M059J (cell line): ENCODE data around the gene KCND3. TPM values are rescaled to one million over a fixed set of nuclear protein-coding genes. Genes with fewer than 3 reads are reported as not detected.

Experiments used
- DNase-seq: peaks from one replicate; pipeline ENCODE4 v3.0.0-alpha.2; 2012; ENCODE audit warnings: low read depth
- total RNA-seq: library from RNA; depleted of rRNA; stranded (reverse); fragments of >200 nt; shearing (Covaris generic); gene quantifications from 2 replicates; pipeline ENCODE4 v1.2.3, GENCODE V29; 2014

Gene KCND3
- total RNA-seq, 1 experiment from 2014 or later: not detected

DNA sequence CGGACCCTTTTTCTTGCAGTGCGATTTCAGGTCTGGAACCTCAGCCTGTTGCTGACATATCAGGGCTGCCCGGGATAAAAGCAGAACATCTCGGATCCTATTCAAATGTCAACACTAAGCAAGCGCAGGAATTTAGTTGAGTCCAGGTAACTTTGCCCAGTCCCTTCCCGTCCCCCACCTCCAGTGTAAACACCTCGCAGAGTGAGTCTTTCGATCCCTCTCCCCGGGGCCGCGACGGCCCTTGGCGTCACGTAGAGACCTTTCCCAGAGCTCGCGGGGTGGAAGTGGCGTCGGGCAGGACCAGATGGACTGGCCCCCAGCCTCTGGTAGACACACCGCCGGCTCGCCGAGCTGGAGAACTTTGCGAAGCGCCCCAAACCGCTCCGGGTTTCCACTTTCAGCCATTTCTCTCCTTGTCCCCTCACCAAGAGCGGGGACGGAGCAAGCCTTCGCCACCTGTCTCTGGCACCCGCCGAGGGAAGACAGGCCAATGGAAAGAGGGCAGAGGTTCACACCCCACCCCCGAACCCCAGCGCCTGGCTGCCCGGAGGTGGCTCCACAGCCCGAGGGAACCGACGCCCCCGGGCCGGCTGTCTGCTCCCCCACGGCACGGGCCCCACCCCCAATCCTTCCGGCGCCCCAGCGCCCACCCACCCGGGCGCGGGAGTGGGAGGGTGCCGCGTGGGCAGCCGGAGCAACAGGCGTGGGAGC is 570 bp downstream of the KCND3 start:
- no peak for DNase-seq

DNA sequence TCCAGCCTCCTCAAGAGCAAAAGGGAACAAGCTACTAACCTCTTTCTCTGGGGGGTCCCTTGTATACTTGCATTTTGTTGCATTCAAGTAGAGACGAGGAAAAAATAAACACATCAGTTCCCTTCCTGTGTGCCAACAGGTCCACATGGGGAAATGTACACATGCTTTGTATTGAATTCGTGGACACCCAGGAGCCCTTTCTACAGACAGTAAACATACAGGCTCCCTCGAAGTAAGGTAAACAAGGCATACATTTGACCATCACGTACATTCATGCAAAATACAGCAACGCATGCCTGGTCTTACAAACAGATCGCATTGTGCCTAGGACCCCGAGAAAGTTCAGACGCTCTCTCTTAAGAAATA is 1.1 kb downstream of the KCND3 start:
- DNase-seq: no peak

DNA sequence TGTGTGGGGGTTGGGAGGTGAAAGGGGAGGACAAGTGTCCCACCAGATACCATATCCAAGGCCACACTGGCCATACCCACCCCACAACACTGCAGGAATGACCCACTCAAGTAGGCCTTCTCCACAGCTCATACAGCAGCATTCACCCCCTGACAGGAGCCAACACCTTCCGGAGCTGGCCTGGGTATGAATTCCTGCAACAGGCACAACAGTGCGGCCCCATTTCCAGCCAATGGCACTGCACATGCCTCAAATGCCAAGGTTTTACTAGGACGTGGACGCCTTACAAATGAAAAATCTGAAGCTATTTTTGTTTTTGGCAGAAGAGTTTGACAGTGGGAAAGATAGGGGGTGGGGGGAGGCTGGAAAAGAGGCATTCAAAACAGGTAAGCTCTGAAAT is 2.0 kb downstream of the KCND3 start:
- no peak for DNase-seq

DNA sequence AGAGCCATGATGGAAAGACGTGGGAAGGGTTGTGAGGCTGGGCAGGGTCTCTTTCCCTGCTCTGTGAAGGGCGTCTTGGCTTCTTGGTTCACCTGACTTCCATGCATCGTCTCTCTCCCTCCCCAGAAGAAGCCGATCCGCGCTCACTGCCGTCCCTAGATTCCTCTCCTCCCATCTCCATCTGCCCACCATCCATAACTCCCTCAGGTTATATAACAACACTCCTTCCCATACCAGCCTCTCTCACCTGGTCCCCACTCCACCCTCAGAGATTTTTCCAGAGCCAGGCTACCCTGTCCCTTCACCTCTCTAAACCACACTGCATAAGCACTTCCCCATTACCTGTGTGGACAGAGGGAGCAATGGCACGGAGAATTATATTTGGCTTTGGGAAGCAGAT is 6.0 kb downstream of the KCND3 start:
- DNase-seq: no peak

DNA sequence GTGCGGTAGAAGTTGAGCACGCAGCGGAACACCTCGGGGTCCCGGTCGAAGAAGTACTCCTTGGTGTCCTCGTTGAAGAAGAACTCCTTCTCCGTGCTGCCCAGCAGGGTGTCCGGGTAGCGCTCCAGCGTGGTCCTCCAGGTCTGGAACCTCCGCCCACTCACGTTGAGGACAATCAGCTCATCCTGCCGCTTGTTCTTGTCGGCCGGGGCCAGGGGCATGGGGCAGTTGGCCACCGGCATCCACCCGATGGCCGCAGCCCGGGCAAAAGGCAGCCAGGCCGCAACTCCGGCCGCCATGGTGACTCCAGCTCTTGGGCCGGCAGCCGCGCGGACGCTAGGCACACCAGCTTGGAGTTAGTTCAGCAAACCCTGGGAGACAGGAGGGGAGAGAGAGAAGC is 7.0 kb downstream of the KCND3 start:
- no peak for DNase-seq

DNA sequence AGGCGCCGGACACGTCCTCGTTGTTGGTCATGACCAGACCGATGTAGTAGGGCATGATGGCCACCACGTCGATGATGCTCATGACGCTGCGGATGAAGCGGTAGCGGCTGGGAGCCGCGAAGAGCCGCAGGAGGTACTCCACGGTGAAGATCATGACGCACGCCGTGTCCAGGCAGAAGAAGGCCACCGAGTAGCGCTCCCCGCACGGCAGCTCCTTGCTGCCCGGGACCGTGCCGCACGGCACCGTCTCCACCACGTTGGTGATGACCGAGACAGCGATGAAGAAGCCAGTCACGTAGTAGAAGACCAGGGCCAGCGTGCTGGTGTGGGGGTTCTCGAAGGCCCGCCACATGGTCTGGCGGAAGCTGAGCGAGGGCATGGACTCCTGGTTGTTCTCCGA is 7.6 kb downstream of the KCND3 start:
- no peak for DNase-seq

DNA sequence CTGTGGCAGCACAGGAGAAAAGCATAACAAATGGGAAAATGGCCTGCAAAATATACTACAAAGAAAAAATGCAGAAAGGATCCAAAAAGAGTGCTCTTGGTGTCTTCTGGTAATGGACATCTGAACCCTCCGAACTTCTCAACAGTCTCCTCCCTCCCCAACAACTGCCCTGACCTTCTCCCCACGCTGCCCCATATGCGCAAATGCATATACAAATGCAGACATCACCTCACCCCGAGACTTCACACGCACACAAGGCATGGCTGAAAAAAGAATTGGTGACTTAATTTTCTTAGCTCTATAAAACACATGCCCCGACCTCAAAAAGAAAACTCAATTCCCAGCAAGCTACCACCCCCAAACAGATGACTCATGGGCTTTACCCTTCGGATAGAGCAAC is 8.4 kb downstream of the KCND3 start:
- DNase-seq: no peak

DNA sequence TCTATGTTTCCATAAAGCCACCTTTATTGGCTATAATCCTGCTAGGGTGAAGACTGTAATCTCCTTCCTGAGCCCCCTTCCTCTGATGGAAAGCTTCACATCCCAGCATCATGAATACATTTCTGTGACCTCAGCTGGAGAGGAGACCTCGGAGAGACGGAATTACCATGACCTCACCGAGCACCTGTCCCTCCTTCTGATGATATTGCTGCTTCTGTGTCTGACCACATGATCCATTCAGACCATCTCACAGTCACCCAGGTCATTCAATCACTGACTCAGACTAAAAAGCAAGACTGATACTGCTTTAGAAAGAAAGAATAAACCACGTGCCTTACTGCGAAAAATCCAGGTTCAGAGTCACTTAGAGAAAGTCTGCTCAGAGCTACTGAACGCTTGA is 8.8 kb downstream of the KCND3 start:
- no peak for DNase-seq

DNA sequence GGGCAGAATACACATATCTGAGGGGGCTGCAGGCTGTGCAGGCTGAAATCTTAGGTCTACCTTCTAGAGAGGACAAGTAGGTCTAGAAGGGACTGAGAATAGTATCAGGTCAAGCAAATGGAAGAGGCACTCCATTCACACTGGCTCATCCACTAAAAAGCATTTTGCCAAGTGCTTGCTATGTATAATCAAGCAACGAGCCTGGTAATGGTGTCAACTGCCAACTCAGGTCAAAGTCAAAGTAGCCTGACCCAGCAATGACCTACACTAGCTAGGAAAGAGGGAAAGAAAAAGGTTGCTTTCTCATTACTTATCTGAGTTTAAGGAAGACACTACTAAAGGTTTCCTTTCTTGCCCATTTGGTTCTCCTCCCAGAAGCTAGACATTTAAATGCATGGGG is 10.8 kb downstream of the KCND3 start:
- DNase-seq: no peak

DNA sequence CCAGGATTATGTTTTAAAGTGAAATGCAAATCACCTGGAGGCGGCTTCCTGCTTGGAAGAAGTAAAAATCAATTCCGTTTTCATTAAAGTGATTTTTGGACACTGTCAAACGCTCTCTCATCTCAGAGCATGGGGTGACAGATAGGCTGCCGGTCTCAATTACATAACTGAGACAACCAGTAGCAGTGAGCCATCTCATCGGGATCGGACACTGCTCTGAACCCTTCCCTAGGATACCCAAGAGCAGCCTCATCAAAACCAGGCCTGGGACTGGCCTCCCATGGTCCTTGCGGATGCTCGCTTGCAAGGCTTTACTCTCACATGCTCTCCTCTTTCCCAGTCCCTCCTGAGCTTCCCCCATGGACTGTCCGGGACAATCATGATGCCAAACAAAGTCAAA is 12.1 kb downstream of the KCND3 start:
- DNase-seq: no peak

DNA sequence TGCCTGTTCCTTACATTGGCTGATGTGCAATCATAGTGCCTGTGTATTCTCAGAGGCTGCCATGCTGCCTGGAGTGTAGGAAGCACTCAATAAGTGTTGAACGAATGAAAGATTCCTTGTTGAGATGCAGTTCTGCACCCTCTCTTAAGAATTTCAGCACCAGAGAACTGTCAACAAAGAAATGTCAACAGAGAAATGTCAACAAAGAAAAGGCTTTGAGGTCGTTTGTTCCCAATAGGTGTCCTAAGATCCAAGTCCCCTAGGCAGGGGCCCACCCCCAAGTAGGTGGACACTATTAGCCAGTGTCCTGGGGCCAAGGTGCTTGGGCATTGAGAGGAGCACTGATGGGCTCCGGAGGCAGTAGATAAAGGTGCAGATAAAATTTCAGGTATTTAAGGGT is 12.6 kb downstream of the KCND3 start:
- no peak for DNase-seq

DNA sequence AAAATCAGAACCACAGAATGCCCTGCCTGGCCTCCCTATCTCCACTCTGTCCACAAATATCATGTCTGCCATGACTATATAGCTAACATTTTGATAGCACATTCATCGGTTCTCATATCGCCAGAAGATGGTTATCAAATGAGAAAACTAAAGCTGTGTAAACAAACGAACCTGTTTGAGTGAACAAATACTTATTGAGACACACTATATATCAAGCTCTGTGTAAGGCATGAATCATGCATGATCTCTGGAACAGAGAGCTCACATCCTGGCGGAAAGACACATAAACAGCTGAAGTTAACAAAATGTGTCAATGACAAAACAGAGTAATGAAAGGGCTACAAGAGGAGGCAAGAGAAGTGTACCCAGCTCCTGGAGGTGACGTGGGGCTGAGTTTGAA is 13.1 kb downstream of the KCND3 start:
- no peak for DNase-seq

DNA sequence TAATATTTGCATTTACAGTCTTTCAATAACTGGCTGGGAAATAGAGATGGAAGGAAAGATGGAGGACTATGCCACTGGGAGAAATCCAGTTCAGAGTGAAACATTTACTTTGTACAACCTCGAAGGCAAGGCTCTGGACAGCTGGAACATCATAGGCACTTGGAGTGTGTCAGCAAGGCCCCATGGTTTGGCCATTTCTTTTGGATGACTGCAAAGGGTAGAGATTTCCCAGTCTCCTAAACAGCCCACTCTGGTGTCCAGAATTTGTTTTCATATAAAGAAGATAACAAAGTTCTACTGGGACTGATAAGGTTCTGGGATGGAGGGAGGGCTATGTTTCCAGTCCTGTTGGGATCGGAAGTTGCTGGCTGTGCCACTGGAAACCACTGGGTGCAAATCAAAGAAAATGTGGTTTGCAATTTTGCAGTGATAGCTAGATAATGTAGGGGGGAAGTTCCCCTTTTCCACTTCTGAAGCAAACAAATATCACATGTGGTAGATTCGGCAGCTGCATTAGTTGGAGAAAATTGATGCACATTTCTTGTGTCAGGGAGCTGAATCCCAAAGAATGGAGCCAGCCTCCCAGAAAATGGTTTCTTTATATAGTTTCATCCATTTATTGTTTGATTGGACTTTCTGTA is 16.2 kb downstream of the KCND3 start:
- DNase-seq: no peak

DNA sequence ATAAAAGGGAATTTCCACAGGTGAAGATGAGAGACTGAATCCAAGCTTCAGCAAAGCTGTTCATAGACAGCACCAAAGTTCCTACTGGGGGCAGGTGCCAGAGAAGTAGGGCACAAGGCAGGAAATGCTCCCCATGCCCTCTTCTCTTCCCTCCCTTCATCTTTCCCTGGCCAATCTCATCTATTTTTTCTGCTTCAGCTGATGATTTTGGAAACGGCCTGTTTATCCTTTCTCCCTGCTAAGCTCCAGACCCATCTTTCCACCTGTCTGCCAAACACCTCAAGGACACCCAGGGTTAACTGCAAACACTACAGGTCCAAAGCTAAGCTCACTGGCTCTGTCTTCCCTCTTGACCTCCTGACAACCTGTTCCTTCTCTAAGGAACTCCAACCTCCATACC is 18.1 kb downstream of the KCND3 start:
- no peak for DNase-seq

DNA sequence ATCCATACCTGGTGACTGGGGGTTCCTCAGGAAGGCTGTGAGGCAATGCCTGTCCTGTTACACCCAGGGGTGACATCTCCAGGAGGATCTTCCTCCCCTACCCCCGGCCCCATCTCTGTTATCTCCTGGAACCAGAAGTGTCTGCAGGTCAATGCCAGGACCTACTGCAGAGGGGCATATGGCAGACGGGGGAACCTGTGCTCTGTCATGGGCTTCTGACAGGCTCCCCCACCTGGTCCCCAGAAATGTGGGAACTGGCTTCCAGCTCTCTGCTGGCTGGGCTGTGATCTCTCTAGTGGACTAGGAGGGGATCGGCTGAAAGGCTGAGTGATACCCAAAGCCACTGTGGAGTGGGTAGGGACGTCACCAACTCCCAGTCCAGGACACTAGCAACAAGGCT is 21.0 kb downstream of the KCND3 start:
- no peak for DNase-seq

DNA sequence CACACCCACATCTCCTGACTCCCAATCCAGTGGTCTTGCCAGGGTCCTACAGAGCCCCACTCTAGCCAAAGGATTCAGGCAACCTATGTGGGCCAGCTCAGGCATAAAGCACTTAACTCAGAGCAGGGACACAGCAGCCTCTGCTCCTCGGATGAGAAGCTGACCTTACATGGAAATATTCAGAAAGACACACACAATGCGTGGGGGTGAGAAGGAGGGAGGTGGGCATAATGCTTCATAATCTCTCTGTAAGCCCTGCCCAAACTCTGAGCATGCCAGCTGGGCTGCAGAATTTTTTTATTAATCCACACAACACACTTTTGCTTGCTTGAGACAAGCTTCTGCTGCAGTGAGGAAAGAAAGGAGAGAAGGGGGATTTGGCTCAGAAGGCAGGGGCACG is 21.6 kb downstream of the KCND3 start:
- DNase-seq: no peak

DNA sequence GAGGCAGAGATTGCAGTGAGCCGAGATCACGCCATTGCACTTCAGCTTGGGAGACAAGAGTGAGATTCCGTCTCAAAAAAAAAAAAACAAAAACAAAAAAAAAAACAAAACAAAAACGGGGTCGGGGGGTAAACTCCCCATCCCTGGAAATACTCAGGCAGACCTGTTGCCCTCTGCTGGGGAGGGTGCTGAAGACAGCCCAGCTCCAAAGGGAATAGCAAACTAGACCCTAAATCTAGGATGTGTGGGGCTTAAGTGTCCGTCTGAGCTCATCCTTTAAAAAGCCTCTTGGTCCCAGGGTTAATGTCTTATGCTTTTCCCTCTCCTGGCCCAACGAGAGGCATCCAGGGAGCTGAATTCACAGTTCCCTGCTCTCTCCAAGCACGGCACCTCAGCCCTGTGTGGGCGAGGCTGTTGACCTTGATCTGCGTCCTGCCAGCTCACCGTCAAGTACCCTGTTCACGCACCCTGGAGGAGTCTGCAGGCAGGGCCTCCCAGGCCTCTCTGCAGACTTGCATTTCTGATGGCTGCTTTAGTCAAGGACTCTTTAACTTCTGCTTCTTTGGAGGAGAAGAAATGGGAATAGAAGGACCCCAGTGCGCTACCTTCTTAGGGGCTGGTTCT is 22.3 kb downstream of the KCND3 start:
- DNase-seq: no peak

DNA sequence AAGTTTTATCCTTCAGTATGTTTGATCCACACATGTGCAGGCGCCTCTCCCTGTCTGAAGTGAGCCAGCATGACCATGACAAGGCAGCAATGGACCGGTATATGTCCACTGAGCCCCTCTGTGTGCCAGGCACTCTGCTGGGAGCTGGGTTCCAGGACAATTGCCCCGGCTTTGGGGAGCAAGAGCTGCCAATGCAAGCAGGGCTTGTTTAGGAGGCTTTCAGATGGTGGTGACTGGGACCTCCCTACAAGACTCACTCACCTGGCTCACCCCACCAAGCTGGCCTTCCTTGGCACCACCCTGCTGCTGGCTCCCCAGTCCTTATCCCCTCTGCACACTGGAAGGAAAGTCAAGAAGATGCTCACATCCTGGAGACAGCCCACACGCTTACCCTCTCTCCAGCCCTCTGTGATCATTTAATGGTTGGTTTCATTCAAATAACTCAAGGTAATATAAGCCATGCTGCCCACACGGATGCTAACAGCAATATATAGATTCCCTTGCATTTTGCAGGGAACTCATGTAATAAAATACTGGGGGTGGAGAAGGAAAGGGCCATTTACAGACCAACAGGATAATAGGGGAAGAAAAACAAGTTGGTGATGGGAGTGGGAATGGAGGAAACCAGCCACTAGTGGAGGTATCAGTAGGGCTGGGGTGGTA is 23.6 kb downstream of the KCND3 start:
- DNase-seq: no peak

DNA sequence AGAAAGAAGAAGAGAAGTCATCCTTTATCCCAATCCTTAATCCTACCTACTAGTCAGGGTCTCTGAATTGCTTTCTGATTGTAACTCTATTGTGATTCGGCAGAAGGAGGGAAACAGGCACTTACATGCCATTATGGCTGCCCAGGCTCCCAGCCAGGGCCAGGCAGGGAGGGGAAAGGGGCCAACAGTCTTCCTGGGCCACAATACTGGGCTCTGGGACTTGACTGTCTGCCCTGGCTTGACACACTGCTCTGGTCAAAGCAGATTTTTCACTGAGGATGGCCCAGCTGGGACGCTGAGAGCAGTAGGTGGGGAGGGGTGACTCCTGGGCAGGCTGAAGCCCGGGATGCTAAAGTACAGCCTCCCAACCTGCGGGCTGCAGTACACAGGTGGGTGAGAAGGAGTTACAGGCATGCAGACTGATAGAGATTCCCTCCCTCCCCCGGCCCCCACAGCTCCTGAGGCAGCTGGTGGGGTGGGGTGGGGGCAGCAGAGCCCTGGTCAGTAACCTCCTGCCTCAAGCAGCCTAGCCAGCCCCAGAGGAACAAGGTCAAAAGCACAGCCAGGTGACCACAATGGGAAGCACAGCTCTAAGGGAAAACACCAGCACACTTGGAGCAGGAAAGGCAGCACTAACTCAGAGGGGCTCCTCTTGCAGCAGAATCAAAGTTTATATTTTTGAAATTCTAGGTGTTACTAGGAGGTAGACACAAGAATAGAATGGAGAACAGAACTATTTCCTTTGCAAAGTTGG is 25.3 kb downstream of the KCND3 start:
- no peak for DNase-seq

DNA sequence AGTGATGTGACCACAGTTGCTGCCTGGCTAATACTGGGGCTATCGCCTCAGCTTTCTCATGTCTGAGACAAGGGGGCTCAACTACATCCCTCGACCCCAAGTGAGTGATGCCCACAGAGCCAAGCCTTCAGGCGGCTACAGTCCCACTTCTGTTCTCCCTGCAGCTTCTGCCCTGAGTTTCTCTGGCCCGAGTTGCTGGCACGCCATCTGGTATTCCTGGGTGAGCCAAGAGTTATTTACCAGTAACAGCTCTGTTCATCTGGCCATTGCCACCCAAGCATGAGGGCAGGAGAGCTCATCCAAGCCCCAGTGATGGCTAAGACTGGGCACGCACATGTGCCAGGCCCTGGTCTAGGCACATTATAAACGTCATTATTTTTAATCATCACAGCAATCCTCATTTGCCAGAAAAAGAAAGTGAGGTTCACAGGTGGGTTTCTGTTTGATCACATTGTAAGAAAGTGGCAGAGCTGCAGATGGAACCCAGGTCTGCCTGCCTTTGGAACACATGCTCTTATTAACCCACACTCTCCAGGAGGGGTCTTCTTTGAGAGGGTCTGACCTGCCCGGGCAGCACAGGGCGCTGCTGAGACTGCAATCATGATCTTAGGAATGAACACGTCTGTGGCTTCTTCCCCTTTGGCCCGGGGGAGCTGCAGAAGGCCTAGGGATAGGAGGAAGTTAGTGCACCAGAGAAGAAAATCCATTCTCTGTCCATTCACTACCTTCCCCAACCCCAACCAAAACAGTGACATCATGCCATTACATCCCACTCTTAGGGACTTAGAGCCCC is 27.5 kb downstream of the KCND3 start:
- no peak for DNase-seq

DNA sequence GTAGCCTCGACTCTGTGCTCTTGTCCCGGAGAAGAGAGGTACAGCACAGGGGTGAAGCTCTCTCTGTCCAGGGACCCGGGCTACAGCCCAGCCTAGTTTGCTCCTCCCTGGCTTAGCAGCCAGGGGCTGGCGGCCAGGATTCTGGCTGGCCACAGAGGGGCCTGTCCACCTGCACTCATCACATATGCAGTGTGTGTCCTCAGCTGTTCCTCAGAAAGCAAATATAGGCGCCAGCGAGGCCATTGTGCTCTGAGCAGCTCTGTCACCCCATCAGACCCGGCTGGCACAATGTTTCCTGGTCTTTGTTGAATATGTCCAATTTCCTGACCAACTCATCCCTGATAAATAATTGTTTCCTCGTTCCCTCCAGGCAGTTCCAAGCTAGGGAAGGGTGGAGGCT is 28.5 kb downstream of the KCND3 start:
- no peak for DNase-seq
